Mononuclear cell (primary cell): ENCODE data around the gene PKN3. TPM values are rescaled to one million over a fixed set of nuclear protein-coding genes. Genes with fewer than 3 reads are reported as not detected.
A peak's percentile ranks its signal among the peaks of the same experiment; 100 is the strongest.
"Not testable (repeated sequence)": the region's sequence is repeated elsewhere in the genome, so short reads cannot be mapped to it uniquely, and the experiment has no call there.

Experiments used
- H3K27me3 ChIP-seq: 2 replicates; pipeline ENCODE4 v1.6.0; 2011; ENCODE audit warnings: low read length, control low read depth; ENCODE audit not compliant: insufficient read depth
- H3K4me1 ChIP-seq: 2 replicates; pipeline ENCODE4 v1.5.1; 2011; ENCODE audit warnings: mild to moderate bottlenecking, low read length, control low read depth; ENCODE audit not compliant: insufficient read depth
- H3K4me3 ChIP-seq: 2 replicates; pipeline ENCODE4 v1.5.1; 2011; ENCODE audit warnings: mild to moderate bottlenecking, low read length, moderate library complexity
- H3K9me3 ChIP-seq: 2 replicates; pipeline ENCODE4 v1.5.1; 2011; ENCODE audit warnings: low read depth, mild to moderate bottlenecking, control low read depth, low read length
- total RNA-seq: library from RNA; depleted of rRNA; stranded (reverse); fragments of >200 nt; gene quantifications from one replicate; pipeline ENCODE4 v1.2.3, GENCODE V29; 2012

Gene PKN3
- total RNA-seq = 0.73 TPM

DNA sequence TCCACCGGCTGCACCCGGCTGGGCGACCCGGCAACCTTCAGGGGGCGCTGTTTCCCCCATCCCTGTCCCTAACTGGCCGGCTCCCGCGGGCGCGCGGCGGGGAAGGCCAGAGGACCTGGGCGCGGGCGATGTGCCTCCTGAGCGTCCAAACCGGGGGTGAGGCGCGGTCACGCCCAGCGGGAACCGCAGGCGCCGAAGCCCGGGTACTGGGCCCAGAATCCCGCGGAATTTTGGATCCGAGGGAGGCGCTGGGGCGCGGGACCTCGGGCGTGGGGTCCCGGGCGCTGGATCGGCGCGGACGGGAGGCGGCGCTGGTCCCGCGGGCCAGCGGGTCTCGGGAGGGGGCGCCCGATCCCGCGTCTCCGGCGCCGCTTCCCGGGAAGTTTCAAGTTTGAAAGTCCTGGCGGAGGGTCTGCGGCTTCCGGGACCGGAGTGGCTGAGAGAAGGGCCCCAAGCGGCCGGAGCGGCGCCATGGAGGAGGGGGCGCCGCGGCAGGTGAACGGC, at the start of gene PKN3:
TSS of gene PKN3 (plus strand) at position 59 of the 504 bp plus-strand sequence. CDS start at position 472, 413 bp downstream.
- Histone ChIP-seq H3K4me1 (peaks cover 15% of the 10 kb centered on the region), H3K27me3 (no peaks in the 10 kb centered on the region), H3K4me3 (peak within 1 kb of the TSS; percentile 54), H3K9me3 (no peaks in the 10 kb centered on the region)

DNA sequence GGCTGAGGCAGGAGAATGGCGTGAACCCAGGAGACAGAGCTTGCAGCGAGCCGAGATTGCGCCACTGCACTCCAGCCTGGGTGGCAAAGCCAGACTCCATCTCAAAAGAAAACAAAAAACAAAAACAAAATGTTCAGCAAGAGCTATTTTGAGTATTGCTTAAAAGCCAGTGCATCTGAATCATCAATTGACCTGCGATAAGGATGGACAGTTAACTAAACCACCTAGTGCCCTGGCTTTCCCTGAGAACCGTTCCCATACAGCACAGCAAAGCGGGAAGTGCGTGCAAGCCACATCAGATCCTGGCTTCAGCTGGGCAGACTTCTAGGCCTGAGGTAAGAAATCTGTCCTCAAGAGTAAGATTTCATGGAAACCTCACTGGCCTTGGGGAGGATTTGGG, 48.4 kb upstream of the PKN3 start:
- H3K4me1 ChIP-seq = peaks cover 15% of the 10 kb centered on the region
- no peaks in the 10 kb centered on the region for H3K27me3 ChIP-seq
- H3K4me3 ChIP-seq = no peak overlapping the region
- H3K9me3 ChIP-seq = no peaks in the 10 kb centered on the region

DNA sequence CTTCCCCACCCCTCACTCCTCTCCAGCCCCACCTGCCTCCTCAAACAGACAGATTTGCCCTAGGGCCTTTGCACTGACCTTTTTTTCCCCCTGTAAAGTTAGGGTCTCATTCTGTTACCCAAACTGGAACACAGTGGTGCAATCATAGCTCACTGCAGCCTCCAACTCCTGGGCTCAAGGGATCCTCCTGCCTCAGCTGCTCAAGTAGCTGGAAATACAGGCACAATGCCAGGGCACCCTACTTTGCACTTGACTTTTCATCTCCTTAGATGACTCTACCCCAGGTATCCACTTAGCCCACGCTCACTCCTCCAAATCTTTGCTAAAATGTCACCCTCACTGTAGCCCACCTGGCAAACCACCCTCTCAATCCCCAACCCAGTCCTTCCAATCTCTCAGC, 47.8 kb upstream of the PKN3 start:
- Histone ChIP-seq H3K27me3 (no peaks in the 10 kb centered on the region), H3K4me1 (peaks cover 15% of the 10 kb centered on the region), H3K4me3 (no peak overlapping the region), H3K9me3 (no peaks in the 10 kb centered on the region)

DNA sequence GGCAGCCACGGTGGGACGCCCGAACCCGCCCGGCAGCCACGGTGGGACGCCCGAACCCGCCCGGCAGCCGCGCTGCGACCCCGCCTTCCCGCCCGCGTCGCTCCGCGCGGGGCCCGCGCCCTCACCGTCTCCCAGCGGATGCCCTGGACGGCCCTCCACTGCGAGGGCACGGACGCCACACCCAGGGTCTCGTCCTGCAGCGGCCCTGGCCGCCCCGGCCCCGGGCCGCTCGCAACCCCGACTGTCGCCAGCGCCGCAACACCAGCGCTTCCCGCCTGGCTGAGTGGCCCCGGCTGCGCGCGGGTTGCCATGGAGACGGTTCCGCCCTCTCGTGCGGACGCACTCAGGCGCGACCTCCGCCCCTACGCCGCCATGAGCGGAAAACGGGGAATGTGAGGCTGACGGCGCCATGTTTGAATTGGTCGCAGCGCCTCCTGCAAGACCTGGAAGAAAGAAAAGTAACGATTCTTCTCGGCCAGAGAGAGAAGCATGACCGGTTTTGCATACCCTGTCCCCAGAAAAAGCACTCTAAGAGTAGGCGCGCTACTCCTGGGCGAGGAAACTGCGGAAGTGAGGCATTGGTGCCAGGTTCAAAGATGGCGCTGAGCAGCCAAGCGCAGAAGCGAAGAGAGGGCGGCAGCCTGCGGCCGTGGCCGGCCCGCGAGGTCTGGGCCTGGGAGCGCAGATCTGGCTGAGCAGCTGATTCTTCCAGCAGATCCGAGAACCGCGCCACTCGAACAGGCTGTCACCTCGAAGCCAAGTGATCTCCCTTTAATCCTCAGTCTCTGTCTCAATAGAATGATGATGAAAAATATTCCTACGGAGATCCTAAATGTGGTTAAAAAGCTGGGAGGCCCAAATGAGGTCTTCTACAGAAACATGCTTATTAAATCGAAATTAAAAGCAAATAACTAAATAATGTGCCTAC, 45.6 kb upstream of the PKN3 start, which contains the start of gene DYNC2I2:
TSS of gene DYNC2I2 (minus strand) at position 432 of the 928 bp plus-strand sequence. CDS start at position 311, 121 bp downstream.
- Histone ChIP-seq H3K27me3 (no peaks in the 10 kb centered on the region), H3K4me1 (peaks cover 15% of the 10 kb centered on the region), H3K4me3 (peak within 1 kb of the TSS; percentile 68), H3K9me3 (no peaks in the 10 kb centered on the region)

DNA sequence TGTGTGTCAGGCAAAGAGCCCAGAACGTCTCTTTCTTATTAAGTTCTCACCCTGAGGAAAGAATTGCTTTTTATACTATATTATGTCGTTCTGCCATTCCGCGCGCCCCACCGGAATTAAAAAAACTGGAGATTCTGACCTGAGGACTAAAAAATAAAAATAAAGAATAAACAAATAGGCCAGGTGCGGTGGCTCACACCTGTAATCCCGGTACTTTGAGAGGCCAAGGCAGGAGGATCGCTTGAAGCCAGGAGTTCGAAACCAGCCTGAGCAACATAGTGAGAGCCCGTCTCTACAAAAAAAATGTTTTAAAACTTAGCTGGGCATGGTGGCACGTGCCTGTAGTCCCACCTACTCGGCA, 45.0 kb upstream of the PKN3 start:
- H3K9me3 ChIP-seq = no peaks in the 10 kb centered on the region
- H3K27me3 ChIP-seq = no peaks in the 10 kb centered on the region
- H3K4me1 ChIP-seq = peaks cover 15% of the 10 kb centered on the region
- H3K4me3 ChIP-seq = peak overlapping the region; percentile 68

DNA sequence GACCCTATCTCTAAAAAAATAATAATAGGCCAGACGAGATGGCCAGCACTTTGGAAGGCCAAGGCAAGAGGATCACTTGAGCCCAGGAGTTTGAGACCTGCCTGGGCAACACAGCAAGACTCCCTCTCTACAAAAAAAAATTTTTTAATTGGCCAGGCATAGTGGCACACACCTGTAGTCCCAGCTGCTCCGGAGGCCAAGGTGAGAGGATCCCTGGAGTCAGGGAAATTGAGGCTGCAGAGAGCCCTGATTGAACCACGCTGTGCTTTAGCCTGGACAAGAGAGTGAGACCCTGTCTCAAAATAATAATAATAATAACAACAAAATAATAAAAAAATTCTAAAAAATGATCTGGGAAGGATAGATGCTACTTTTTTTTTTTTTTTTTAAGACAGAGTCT, 44.5 kb upstream of the PKN3 start:
- Histone ChIP-seq H3K27me3 (no peaks in the 10 kb centered on the region), H3K4me3 (no peak overlapping the region), H3K4me1 (peaks cover 15% of the 10 kb centered on the region), H3K9me3 (no peaks in the 10 kb centered on the region)

DNA sequence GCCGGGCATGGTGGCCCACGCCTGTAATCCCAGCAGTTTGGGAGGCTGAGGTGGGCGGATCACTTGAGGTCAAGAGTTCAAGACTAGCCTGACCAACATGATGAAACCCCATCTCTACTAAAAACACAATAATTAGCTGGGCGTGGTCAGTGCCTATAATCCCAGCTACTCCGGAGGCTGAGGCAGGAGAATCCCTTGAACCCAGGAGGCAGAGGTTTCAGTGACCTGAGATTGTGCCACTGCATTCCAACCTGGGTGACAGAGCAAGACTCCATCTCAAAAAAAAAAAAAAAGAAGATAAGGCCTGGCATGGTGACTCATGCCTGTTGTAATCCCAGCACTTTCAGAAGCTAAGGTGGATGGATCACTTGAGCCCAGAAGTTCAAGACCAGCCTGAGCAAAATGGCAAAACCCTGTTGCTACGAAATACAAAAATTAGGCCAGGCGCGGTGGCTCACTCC, 35.8 kb upstream of the PKN3 start:
- H3K4me3 ChIP-seq, H3K27me3 ChIP-seq, H3K4me1 ChIP-seq, H3K9me3 ChIP-seq: not testable (repeated sequence)

DNA sequence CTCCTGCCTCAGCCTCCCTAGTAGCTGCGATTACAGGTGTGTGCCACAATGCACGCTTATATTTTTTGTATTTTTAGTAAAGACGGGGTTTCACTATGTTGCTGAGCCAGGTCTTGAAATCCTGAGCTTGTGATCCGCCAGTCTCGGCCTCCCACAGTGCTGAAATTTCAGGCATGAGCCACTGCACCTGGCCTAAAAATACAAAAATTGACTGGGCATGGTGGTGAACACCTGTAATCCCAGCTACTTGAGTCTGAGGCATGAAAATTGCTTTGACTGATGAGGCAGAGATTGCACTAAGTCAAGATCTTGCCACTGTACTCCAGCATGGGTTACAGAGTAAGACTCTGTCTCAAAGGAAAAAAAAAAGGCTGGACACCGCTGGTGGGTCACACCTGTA, 32.5 kb upstream of the PKN3 start:
- Histone ChIP-seq H3K4me1 (no peaks in the 10 kb centered on the region), H3K4me3 (no peak overlapping the region), H3K27me3 (no peaks in the 10 kb centered on the region), H3K9me3 (no peaks in the 10 kb centered on the region)

DNA sequence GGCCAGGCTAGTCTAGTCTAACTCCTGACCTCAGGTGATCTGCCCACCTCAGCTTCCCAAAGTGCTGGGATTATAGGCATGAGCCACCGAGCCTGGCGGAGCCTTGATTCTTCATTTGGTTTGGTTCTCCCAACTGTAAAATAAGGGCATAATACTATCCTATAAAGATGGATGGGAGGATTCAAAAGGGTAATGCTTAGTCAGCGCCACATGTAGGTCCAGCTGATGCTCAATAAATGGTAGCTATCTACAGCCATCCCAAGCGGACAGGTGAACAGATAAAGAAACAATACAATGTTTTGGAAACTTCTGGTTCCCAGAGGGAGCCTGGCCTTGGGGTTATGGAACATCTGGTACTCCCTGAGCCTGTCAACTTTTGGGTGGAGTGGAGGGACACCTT, 26.9 kb upstream of the PKN3 start:
- Histone ChIP-seq H3K27me3 (no peaks in the 10 kb centered on the region), H3K4me1 (no peaks in the 10 kb centered on the region), H3K4me3 (no peak overlapping the region), H3K9me3 (no peaks in the 10 kb centered on the region)

DNA sequence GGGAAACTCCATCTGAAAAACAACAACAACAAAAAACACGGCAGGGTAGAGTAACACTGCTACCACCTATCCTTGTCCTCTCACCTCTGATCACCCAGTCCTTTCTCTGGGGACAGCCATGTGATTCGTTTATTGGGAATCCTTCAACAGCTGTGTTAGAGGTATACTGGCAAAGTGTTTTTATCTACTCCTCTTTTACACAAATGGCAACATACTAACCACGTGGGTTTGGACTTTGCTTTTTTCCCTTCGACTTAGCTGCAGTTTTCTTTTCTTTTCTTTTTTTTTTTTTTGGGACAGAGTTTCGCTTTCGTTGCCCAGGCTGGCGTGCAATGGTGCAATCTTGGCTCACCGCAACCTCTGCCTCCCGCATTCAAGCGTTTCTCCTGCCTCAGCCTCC, 24.5 kb upstream of the PKN3 start:
- H3K27me3 ChIP-seq = no peaks in the 10 kb centered on the region

DNA sequence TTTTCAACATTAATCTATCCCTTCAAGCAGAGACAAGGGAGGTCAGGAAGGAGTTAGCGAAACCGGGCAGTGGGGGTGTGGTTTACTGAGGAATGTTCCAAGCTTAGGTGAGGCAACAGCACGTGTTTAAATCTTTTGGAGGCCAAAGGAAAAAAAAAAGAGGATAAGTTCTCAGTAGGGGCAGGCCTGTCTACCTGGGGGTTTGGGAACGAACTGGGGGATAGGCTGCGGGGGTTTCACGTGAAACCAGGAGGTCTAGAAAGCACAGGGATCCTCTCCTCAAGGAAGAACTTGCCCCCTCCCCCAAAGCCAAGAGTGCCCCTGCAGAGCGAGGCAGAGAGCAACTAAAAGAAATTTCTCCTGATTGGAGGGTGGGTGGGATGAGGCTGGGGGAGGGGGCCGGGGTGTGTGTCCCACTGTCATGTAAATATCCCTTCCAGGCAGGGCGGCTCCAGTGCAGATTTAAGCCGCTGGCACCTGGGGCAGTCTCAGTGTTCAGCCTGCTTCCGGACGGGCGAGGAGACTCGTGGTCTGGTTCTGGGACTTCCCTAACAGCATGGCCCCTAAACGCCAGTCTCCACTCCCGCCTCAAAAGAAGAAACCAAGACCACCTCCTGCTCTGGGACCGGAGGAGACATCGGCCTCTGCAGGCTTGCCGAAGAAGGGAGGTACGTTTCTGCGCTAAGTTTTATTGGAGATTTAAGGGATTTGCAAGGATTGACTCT, 18.8 kb upstream of the PKN3 start:
- Histone ChIP-seq H3K9me3 (no peaks in the 10 kb centered on the region), H3K27me3 (no peaks in the 10 kb centered on the region), H3K4me3 (peak overlapping the region; percentile 61), H3K4me1 (peaks cover 56% of the 10 kb centered on the region)

More for the DNA sequence above, 24.5 kb upstream of the PKN3 start:
- H3K4me1 ChIP-seq = peaks cover 7% of the 10 kb centered on the region
- H3K9me3 ChIP-seq = no peaks in the 10 kb centered on the region
- H3K4me3 ChIP-seq = no peak overlapping the region

DNA sequence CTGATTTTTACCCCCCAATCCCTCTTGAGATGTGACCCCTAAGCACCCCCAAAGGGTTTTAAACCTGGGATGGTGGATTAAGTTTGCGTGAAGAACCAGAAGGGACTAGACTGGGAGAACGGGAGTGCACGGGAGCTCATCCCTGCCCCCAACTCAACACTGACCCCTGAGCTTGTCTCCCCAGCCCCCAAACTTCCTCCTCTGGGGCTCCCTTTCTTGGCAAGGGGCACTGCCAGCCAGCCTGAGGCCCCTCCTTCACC, 18.3 kb upstream of the PKN3 start:
- no peaks in the 10 kb centered on the region for H3K9me3 ChIP-seq
- no peaks in the 10 kb centered on the region for H3K27me3 ChIP-seq
- peak overlapping the region; percentile 61 for H3K4me3 ChIP-seq
- H3K4me1 ChIP-seq = peaks cover 58% of the 10 kb centered on the region

DNA sequence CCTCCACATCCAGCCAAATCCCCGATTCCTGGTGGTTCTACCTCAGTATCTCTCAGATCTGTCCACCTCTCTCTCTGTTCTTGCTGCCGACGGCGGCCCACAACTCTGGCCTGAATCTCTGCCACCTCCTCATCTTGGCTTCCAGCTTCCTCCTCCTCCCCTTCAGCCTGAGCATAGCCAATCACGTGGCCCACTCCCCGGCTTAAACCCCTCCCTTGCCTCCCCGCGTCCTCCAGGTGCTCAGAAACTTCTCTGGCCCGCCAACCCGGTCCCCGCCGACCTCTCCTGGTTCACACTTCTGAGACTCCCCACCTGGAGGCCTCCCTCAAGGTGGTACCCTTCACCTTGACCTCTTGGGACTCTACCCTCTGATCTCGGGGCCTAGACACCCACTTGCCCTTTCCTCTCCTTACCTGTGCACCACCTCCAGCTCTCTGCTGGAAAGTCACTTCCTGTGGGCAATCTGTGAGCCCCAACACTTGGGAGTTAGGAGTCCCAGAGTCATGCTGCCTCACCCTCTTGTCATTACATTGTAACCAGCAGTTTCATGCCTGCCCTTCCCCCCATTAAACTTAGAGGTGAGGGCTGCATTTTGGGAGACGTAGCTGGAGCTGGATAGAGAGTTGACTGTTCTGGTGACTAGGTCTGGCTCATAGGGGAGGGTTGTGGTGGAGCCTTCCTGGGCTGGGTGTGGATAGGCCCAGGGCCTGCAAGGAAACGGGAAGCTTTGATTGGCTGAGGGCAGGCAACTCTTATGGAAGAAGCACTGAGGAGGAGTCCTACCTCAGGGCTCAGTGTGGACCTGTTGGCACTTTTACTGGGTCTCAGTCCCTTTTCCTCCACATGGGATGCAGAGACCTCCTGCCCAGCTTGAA, 17.7 kb upstream of the PKN3 start:
- Histone ChIP-seq H3K4me1 (peaks cover 58% of the 10 kb centered on the region), H3K9me3 (no peaks in the 10 kb centered on the region), H3K4me3 (peak overlapping the region; percentile 61), H3K27me3 (no peaks in the 10 kb centered on the region)

DNA sequence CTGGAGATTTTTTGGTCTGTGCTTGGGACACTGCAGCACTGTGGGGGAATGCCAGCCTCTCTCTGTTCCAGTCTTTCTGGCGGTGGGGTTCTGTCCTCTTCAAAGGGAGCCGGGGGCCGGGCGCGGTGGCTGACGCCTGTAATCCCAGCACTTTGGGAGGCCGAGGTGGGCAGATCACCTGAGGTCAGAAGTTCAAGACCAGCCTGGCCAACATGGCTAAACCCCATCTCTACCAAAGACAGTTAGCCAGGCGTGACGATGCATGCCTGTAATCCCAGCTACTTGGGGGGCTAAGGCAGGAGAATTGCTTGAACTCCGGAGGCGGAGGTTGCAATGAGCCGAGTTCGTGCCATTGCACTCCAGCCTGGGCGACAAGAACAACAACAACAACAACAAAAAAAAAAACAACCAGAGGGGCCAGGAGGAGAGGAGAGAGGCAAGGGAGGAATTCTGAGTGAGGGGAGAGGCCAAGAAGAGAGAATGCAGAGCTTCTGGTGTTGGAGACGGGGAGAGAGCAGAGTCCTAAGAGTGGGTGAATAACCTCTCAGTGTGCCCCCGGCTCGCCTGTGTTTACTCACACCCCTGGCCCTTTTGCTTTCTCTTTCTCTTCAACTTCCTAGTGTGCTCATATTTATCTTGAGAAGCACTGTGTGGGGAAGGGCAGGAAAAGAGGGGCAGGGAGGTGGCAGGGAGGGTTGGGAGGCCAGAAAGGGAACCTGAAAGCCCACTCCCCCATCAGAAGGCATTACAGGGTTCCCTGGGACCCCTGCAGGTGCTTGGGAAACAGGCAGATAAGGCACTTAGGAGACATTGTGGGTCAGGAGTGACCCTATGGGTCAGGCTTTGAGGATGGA, 16.4 kb upstream of the PKN3 start:
- Histone ChIP-seq H3K4me3 (peak overlapping the region; percentile 31), H3K27me3 (no peaks in the 10 kb centered on the region), H3K4me1 (peaks cover 66% of the 10 kb centered on the region), H3K9me3 (no peaks in the 10 kb centered on the region)
